GM19351 (cell line): Measurements from ENCODE around the gene RACGAP1.

Experiments used
- ATAC-seq: cut with Tn5 transposase; IDR thresholded peaks from one replicate; pipeline ENCODE4 v1.9.1; 2021; ENCODE audit warnings: mild to moderate bottlenecking, moderate library complexity; ENCODE audit not compliant: unreplicated experiment

Gene RACGAP1

DNA sequence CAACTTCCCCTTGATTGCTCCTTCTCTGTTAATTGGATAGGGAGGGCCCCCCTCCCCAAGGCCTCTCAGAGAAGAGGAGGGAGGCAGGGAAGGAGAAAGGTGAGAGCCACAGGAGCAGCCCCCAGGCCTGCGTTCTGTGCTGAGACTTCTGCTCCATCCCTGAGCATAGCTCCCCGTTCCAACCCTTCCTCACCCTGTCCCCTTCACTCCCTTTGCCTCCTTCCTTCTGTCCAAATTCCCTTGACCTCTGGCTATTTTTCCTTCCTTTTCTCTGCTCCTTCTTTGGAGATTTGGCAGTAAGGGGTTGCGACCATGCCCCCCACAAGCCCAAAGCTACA lies 31.3 kb upstream of the RACGAP1 start:
- ATAC-seq = no peak

GRCh38 chr12:50055831-50056638 lies 30.7 kb upstream of the RACGAP1 start:
- peak; percentile 56 for ATAC-seq

DNA sequence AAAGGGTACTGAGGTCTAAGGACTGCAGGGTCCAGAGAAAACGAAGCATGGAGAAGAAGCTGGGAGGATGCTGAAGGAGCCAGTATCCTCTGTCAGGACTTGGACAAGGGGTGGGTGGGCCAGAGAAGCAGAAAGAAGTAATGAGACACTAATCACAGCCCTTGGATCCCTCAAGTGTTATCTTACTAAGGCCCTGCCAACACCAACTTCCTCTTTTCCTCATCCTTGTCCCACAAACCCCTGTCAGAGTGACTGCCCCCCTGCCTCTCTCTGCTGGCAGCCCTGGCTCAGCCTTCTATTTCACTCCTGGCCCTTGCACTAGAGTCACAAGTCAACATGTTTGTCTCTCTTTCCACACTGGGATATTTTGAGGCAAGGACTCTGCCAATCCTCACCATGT lies 28.3 kb upstream of the RACGAP1 start:
- ATAC-seq = no peak

GRCh38 chr12:50052964-50053363 lies 27.7 kb upstream of the RACGAP1 start:
- ATAC-seq = no peak

- ATAC-seq = no peak
Measured at GRCh38 chr12:50052544-50052943, 27.2 kb upstream of the RACGAP1 start.

GRCh38 chr12:50051101-50051806 lies 26.0 kb upstream of the RACGAP1 start:
- ATAC-seq = no peak

DNA sequence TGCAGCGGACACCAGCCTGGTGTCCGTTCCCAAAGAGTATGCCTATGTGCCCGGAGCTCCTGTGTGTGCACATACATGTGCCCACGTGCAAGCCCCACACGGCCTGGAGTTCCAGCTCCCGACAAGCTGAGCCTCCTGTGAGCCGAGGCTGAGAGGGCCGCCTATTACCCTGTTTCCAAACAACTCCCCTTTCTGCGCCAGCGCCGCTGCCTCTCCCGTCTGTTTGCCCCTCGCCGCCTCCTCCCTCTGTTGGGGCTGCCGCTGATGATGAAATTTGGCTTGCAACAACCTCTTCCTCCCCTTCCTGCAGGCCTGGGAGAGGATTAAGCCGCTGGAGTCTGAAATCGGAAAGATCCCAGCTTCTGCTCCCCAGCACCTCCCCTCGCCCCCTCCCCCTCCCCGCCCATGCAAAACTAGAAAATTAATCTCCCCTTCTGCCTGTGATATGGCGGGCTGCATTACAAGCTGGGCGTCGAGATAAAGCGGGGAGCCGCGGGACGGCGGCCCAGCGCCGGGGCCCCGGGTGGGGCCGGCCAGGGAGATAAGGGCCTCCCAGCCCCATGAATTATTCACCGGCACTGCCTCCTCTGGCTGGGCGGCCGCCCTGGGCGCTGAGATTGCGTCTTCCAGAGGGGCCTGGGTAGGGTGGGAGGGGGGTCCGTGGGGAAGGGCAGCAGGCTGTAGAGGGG lies 25.3 kb upstream of the RACGAP1 start:
- no peak for ATAC-seq

DNA sequence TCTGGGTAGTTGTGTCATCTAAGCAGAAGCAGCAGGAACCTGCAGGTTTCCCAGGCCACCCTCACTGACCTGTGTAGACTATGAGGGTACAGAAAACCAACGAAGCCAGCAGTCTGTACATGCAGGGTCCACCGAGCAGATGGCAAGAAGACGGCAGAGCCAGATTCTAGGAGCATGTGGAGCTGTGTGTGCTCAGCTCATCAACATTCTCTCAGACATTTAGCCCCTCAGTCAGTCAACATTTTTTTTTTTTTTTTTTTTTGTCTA lies 24.8 kb upstream of the RACGAP1 start:
- no peak for ATAC-seq

- ATAC-seq = no peak
Measured at GRCh38 chr12:50049254-50050118, 24.2 kb upstream of the RACGAP1 start.

DNA sequence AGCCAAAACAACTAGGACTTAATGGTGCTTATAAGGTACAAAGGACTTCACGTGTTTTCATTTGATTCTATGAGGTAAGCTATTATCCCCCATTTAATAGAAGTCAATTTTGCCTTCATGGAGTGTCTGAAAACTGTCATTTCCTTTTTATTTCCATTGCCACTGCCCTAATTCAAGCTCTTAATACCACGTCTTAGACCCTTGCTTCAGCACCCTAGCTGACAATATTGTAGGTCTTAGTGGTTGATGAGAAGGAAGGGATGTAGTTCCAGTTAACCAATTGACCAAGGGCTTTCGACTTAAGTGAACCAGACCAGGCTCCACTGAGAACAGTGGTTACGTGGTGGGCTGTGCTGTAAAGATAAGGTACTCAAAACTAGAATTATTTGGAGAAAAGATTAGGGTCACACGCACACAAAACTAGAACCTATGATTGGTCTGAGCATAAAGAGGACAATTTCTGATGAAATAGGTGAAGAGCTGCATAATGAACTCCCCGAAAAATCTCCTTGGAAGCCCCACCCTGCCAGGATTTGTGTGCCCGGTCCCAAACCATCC lies 22.5 kb upstream of the RACGAP1 start:
- ATAC-seq = no peak

DNA sequence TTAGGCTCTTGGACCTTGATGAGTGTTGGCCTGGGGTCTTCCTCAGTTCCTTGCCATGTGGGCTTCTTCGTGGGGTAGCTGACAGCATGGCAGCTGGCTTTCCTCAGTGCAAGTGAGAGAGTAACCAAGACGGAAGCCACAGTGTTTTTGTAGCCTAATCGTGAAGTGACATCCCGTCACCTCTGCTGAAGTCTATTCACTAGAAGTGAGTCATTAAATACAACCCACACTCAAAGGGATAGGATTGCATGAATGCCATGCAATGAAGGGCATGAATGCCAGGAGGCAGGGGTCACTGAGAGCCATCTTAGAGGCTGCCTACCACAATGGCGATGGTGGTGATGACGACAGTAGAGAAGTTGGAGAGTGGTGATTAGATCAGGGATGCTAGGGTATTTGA lies 18.6 kb upstream of the RACGAP1 start:
- no peak for ATAC-seq

GRCh38 chr12:50043308-50043707 lies 18.0 kb upstream of the RACGAP1 start:
- ATAC-seq = no peak

- ATAC-seq = no peak
Measured at GRCh38 chr12:50042693-50043092, 17.4 kb upstream of the RACGAP1 start.

DNA sequence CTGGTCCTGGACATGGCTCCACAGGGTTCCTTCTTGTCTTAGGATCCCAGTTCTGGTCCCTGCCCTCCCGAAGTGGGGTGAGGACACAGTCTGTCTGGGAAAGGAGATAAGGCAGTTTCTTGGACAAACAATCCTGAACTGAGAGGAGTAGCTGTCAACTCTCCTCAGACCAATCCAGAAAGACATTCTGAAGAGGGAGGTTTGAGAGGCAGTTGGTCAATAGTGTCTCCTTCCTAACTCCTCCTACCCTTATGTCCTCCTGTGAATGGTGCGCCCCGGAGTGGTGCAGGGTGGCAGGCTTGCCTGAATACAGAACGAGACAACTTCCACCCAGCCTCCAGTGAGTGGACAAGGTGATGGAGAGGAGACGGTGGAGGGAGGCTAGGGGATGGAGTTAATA lies 16.7 kb upstream of the RACGAP1 start:
- ATAC-seq = no peak

- no peak for ATAC-seq
Measured at GRCh38 chr12:50041062-50041860, 16.0 kb upstream of the RACGAP1 start.

DNA sequence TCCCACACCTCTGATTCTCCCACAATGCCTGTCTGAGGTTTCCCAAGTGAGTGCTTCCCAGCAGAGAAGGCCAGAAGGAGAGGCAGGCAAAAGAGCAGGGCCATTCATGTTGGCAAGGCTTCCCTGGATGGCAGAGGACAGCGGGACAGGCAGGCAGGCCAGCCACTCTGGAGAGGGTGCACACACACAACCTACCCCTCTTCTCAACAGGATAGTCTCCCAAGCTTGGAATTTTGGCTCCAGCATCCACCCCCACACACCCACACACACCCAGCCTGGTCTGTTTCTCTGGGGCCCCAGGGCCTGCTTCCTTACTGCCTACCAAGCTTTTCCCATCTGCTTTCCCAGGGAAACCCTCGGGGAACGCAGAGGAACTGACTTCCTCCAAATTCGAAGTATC lies 15.4 kb upstream of the RACGAP1 start:
- ATAC-seq = no peak

DNA sequence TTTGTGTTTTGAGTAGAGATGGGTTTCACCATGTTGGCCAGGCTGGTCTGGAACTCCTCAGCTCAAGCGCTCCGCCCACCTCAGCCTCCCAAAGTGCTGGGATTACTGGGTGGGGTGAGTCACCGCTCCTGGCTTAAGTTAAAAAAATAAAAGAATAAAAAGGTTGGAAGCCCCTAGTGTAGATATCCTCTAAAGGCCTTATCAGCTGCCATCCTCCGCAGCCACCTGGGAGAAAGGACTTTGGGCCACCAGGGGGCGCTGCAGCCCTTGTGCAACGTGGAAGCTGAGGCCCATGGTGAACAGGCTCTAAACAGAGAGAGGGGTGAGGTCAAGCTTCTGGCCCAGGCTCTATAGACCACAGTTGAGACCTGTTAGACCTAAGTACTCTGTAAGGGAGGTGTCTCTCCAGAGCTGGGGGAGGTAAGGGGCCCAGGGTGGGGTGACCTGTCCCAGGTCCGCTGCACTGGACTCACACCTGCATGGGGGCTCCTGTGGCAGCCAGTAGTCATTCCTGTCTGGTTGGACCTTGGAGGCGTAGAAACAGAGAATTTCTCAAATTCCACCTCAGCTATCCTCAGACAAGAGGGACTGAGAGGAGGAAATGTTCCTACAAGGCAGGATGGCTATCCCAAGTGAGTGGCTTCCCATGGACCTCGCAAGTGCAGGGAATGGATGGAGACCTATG lies 14.0 kb upstream of the RACGAP1 start:
- ATAC-seq = no peak

GRCh38 chr12:50038336-50038735 lies 13.0 kb upstream of the RACGAP1 start:
- ATAC-seq = no peak

DNA sequence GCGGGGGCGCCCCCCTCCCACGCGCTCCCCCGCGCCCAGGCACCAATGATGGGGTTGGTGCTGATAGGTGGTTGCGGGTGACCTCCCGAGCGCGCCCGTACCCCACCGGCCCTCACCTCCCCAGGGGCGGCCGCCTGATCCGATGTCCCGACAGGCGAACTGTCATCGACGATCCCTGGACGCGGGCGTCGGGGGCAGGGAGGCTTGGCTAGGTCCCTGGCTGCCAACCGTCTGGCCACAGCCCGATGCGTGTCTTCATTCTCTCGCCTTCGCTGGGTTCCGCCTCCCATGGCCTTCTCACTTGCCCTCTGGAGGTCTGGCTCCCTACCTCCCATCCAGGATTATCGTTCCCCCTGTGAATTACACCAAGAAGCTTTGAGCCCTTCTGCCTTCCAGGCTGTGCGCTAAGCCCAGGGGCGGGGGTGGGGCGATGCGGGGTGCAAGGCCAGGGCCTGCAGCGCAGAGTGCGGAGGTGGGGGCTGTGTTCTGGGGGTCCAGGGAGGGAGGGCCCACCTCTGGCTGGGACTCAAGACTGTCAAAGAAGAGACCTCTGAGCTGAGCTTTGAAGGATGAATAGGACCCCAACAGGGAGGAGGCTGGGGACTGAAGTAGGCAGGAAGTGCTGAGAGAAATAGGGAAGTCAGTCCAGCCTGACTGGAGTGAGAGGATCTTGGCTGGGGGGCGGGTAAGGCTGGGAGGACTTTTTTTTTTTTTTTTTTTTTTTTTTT lies 7.7 kb upstream of the RACGAP1 start:
- no peak for ATAC-seq
